OCI-LY7 (cell line): ENCODE data around the gene ZNF343. TPM values are rescaled to one million over a fixed set of nuclear protein-coding genes. Genes with fewer than 3 reads are reported as not detected.
"Not testable (repeated sequence)": the region's sequence is repeated elsewhere in the genome, so short reads cannot be mapped to it uniquely, and the experiment has no call there.

ENCODE experiments used
- BruUV-seq: library from RNA; stranded (reverse); fragments of 400-500 nt; replicated peaks from 2 replicates; lab custom pipeline; 2021; lab: Mats Ljungman, UMichigan
- CTCF ChIA-PET: fragments of 300-600 bp; sonication (Branson Sonifier 250); formaldehyde crosslinking; loops from one replicate; lab custom pipeline; 2022; ENCODE audit warnings: antibody characterized with exemption; ENCODE audit not compliant: unreplicated experiment; lab: Charles Lee
- POLR2A ChIA-PET: fragments of 300-600 bp; sonication (Branson Sonifier 250); formaldehyde crosslinking; loops from one replicate; lab custom pipeline; 2022; ENCODE audit warnings: antibody characterized with exemption; lab: Charles Lee
- DNase-seq: peaks from one replicate; pipeline ENCODE4 v3.0.0-alpha.2; 2015; ENCODE audit warnings: low spot score
- H2AFZ ChIP-seq: fragments of 200-600 bp; sonication (generic), shearing (Covaris generic); 2 replicates; pipeline ENCODE4 v1.6.1; 2014; ENCODE audit warnings: mild to moderate bottlenecking, antibody characterized with exemption, low read length, moderate library complexity
- H3K27ac ChIP-seq: fragments of 200-600 bp; sonication (generic); 2 replicates; pipeline ENCODE4 v1.5.1; 2014; ENCODE audit warnings: mixed run types, low read depth, mild to moderate bottlenecking, moderate library complexity, low read length, inconsistent platforms; ENCODE audit not compliant: poor library complexity, severe bottlenecking
- H3K36me3 ChIP-seq: fragments of 200-600 bp; sonication (generic); 2 replicates; pipeline ENCODE4 v1.6.1; 2014; ENCODE audit warnings: mild to moderate bottlenecking, antibody characterized with exemption, low read length, moderate library complexity, mixed read lengths; ENCODE audit not compliant: insufficient read depth
- H3K4me1 ChIP-seq: fragments of 200-600 bp; sonication (generic); 2 replicates; pipeline ENCODE4 v1.5.1; 2014; ENCODE audit warnings: mild to moderate bottlenecking, low read length; ENCODE audit not compliant: insufficient read depth, poor library complexity, severe bottlenecking
- H3K4me2 ChIP-seq: fragments of 200-600 bp; sonication (generic); 2 replicates; pipeline ENCODE4 v1.6.1; 2014; ENCODE audit warnings: mild to moderate bottlenecking, low read length
- H3K4me3 ChIP-seq: fragments of 200-600 bp; sonication (generic); 2 replicates; pipeline ENCODE4 v1.5.1; 2014; ENCODE audit warnings: mild to moderate bottlenecking, low read depth, low read length; ENCODE audit not compliant: poor library complexity, severe bottlenecking
- H3K79me2 ChIP-seq: fragments of 200-600 bp; sonication (generic); 2 replicates; pipeline ENCODE4 v1.6.1; 2016; ENCODE audit warnings: low read depth, mild to moderate bottlenecking, low read length, moderate library complexity, mixed read lengths; ENCODE audit not compliant: insufficient read depth
- H3K9me2 ChIP-seq: fragments of 200-600 bp; sonication (generic); 2 replicates; pipeline ENCODE4 v1.6.1; 2016; ENCODE audit warnings: mild to moderate bottlenecking, low read length, mixed read lengths; ENCODE audit not compliant: insufficient read depth
- H3K9me3 ChIP-seq: fragments of 200-600 bp; sonication (generic); 2 replicates; pipeline ENCODE4 v1.6.1; 2014; ENCODE audit warnings: mild to moderate bottlenecking, mixed run types, low read length, mixed read lengths
- H4K20me1 ChIP-seq: fragments of 200-600 bp; sonication (generic); 2 replicates; pipeline ENCODE4 v1.6.1; 2014; ENCODE audit warnings: mild to moderate bottlenecking, antibody characterized with exemption, low read length, moderate library complexity, mixed read lengths; ENCODE audit not compliant: insufficient read depth
- CTCF ChIP-seq: fragments of 200-600 bp; sonication (generic); conservative IDR thresholded peaks from 2 replicates; pipeline ENCODE4 v1.5.1; 2014; ENCODE audit warnings: mild to moderate bottlenecking, antibody characterized with exemption, low read length, moderate library complexity, mixed read lengths
- EZH2phosphoT487 ChIP-seq: fragments of 200-600 bp; sonication (generic); IDR thresholded peaks from 2 replicates; pipeline ENCODE4 v1.6.1; 2018; ENCODE audit warnings: low read depth, borderline replicate concordance, mild to moderate bottlenecking, mixed run types, antibody characterized with exemption, low read length, moderate library complexity, mixed read lengths
- intact Hi-C: fragments of 100-400 bp; cut with micrococcal nuclease; formaldehyde crosslinking; loops from one replicate; pipeline ENCODE4 v1.10.0; 2022; ENCODE audit not compliant: unreplicated experiment
- total RNA-seq, 2 experiments: library from RNA; depleted of rRNA in 1 of 2; stranded (reverse); fragments of >200 nt in 1 of 2; shearing (Covaris generic) in 1 of 2; gene quantifications; 2 replicates each; pipeline ENCODE4 v1.2.3, GENCODE V29; 2014 to 2022

ZNF343 gene
- total RNA-seq, 2 experiments from 2014 or later = 7.1 to 11.9 TPM

- POLR2A ChIA-PET, DNase-seq, intact Hi-C loops: not testable (repeated sequence)
These were observed 3.9 kb downstream of the ZNF343 start for GRCh38 chr20:2504803-2505202.

GRCh38 chr20:2502808-2503384 lies 5.8 kb downstream of the ZNF343 start:
- intact Hi-C loops, H3K9me2 ChIP-seq, CTCF ChIA-PET, H4K20me1 ChIP-seq, BruUV-seq, H3K4me2 ChIP-seq, H3K79me2 ChIP-seq, DNase-seq, H2AFZ ChIP-seq, H3K9me3 ChIP-seq, H3K4me3 ChIP-seq, H3K4me1 ChIP-seq, H3K27ac ChIP-seq, POLR2A ChIA-PET: not testable (repeated sequence)
- peaks cover 23% of the 10 kb centered on the region for H3K36me3 ChIP-seq

More at GRCh38 chr20:2504803-2505202, 3.9 kb downstream of the ZNF343 start:
- H3K79me2 ChIP-seq = peaks cover 15% of the 10 kb centered on the region; the same call in 1 of the 2 replicates
- CTCF ChIA-PET, H3K27ac ChIP-seq, BruUV-seq, H3K9me3 ChIP-seq, H3K36me3 ChIP-seq, H3K9me2 ChIP-seq, H3K4me3 ChIP-seq, H2AFZ ChIP-seq, H3K4me2 ChIP-seq, H4K20me1 ChIP-seq: not testable (repeated sequence)
- H3K4me1 ChIP-seq = peaks cover 18% of the 10 kb centered on the region

- Histone ChIP-seq H2AFZ (no peak overlapping the region), H3K4me3 (no peak overlapping the region), H3K4me2 (no peak overlapping the region), H3K4me1 (no peaks in the 10 kb centered on the region), H3K9me3 (peaks cover 6% of the 10 kb centered on the region; the same call in 1 of the 2 replicates), H4K20me1 (no peaks in the 10 kb centered on the region), H3K9me2 (no peaks in the 10 kb centered on the region), H3K79me2 (no peaks in the 10 kb centered on the region), H3K36me3 (peaks cover 85% of the 10 kb centered on the region), H3K27ac (no peak overlapping the region)
- intact Hi-C loops = no loop called here
- CTCF ChIA-PET = no interaction called here
- no TSS peak for BruUV-seq
- no peak for DNase-seq
- POLR2A ChIA-PET = no interaction called here
- TF ChIP-seq CTCF (no peak), EZH2phosphoT487 (no peak)
These were observed 23.1 kb downstream of the ZNF343 start for GRCh38 chr20:2485661-2486060.

- no peak overlapping the region for H2AFZ ChIP-seq
- DNase-seq = no peak
- H3K4me1 ChIP-seq = no peaks in the 10 kb centered on the region
- BruUV-seq = no TSS peak
- H3K36me3 ChIP-seq = peaks cover 85% of the 10 kb centered on the region
- H3K4me3 ChIP-seq = no peak overlapping the region
- no peak overlapping the region for H3K27ac ChIP-seq
- H3K9me3 ChIP-seq = peaks cover 9% of the 10 kb centered on the region; the same call in 1 of the 2 replicates
- H3K4me2 ChIP-seq = no peak overlapping the region
- intact Hi-C loops = no loop called here
- no peaks in the 10 kb centered on the region for H3K79me2 ChIP-seq
- H3K9me2 ChIP-seq = no peaks in the 10 kb centered on the region
- no peaks in the 10 kb centered on the region for H4K20me1 ChIP-seq
- POLR2A ChIA-PET = no interaction called here
- TF ChIP-seq CTCF = no peak
- TF ChIP-seq EZH2phosphoT487 = no peak
- CTCF ChIA-PET = no interaction called here
These were observed 23.6 kb downstream of the ZNF343 start for GRCh38 chr20:2485080-2485479.
